ENCODE results near the gene TNFSF15.

DNA sequence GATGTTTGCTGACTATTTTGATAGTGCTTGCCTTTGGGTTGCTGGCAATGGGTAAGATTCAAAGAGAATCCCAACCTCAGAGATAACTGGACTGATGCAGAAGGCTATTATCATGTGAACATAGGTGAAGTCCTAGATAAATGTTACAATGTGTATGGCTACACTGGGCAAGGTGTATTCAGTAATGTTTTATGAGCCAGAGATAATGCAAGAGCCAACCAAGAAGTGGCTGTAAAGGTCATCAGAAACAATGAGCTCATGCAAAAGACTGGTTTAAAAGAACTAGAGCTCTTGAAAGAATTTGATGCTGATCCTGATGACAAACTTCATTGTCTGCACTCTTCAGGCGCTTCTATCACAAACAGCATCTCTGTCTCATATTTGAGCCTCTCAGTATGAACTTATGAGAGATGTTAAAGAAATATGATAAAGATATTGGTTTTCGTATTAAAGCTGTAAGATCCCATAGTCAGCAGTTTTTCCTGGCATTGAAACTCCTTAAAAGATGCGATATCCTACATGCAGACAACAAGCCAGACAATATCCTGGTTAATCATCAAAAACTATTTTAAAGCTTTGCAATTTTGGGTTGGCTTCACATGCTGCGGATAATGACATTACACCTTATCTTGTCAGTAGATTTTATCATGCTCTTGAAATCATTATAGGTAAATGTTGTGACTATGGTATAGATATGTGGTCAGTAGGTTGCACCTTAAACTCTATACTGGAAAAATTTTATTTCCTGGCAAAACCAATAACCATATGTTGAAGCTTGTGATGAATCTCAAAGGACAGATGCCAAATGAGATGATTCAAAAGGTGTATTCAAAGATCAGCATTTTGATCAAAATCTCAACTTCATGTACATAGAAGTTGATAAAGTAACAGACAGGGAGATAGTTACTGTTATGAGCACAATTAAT, 41.9 kb upstream of the TNFSF15 start:
- TF ChIP-seq EZH2 (IDR thresholded peaks at IDR 0.05) (no peak), CTCF (IDR thresholded peaks at IDR 0.05) (no peak), EZH2phosphoT487 (IDR thresholded peaks at IDR 0.05) (no peak)

Measured in neural progenitor cell (in vitro differentiated cells).